Measurements from ENCODE around the gene RAB6C. TPM values are rescaled to one million over a fixed set of nuclear protein-coding genes. Genes with fewer than 3 reads are reported as not detected.
"Not testable (repeated sequence)": the region's sequence is repeated elsewhere in the genome, so short reads cannot be mapped to it uniquely, and the experiment has no call there.

The RAB6C gene
- total RNA-seq (2022) = not detected in 2 replicates
- not detected for Bru-seq, nascent RNA
- BruChase-seq, experiment 1, labeled RNA remaining after a 6-hour chase = percentile 18 among the genes with signal in this experiment
- BruChase-seq, experiment 2, labeled RNA remaining after a 2-hour chase = not detected
- long read RNA-seq = 0 reads

DNA sequence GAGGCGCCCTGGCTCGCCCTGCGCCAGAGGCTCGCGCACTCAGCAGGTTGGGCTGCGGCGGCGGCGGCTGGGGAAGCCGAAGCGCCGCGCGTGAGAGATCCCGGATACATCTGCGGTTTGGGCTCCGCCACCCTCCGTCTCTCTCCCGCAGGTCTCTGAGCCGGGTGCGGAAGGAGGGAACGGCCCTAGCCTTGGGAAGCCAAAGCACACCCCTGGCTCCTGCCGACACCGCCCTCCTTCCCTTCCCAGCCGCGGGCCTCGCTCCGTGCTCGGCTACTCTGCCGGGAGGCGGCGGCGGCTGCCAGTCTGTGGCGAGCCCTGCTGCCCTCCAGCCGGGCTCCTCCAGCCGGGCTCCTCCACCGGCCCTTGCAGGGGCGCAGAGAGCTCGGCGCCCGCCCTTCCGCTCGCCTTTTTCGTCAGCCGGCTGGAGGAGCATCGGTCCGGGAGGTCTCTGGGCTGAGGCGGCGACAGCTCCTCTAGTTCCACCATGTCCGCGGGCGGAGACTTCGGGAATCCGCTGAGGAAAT, at the start of gene RAB6C:
Gene RAB6C, plus strand, starts transcription at position 38 of the 527 bp plus-strand sequence. Its CDS starts 450 bp downstream, at position 488.
- H3K36me3 Mint-ChIP-seq (ENCODE audit: insufficient read depth, unreplicated experiment); H3K27ac Mint-ChIP-seq (ENCODE audit: unreplicated experiment); BruUV-seq (replicated peaks): not testable (repeated sequence)

DNA sequence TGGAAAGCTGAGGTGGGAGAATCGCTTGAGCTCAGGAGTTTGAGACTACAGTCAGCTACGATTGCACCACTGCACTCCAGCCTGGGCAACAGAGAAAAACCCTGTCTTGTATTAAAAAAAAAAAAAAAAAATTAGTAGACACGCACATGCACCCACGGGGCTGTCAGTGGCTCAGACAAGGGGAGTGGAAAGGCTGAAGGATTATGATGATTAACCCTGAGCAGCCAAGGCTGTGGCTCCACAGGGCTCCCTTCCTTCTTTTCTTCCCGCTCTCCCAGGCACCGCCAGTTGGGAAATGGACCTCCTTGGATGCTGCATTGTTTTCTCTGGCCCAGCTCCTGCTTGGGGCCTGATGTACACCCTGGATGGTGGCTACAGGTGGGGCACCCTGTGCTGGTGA, 49.0 kb upstream of the RAB6C start:
- Mint-ChIP-seq H3K36me3 (ENCODE audit: insufficient read depth, unreplicated experiment) (no peaks in the 10 kb centered on the region), H3K4me3 (ENCODE audit: low read depth, unreplicated experiment) (no peak overlapping the region), H3K9me3 (ENCODE audit: low read depth, unreplicated experiment) (no peaks in the 10 kb centered on the region), H3K4me1 (ENCODE audit: low read depth, unreplicated experiment) (no peaks in the 10 kb centered on the region), H3K27me3 (ENCODE audit: unreplicated experiment) (peaks cover 49% of the 10 kb centered on the region), H3K27ac (ENCODE audit: unreplicated experiment) (no peak overlapping the region)
- intact Hi-C loops (cut with micrococcal nuclease; ENCODE audit: unreplicated experiment) = no loop called here
- no peak for TF ChIP-seq CTCF (IDR thresholded peaks at IDR 0.05; ENCODE audit: unreplicated experiment)
- no TSS peak for BruUV-seq (replicated peaks)
- CTCF ChIA-PET = no interaction called here
- DNase-seq = no peak

More for the DNA sequence above, at the start of gene RAB6C:
- intact Hi-C loops (cut with micrococcal nuclease; ENCODE audit: unreplicated experiment); H3K9me3 Mint-ChIP-seq (ENCODE audit: low read depth, unreplicated experiment); H3K4me1 Mint-ChIP-seq (ENCODE audit: low read depth, unreplicated experiment); CTCF ChIA-PET: not testable (repeated sequence)
- peaks cover 21% of the 10 kb centered on the region for H3K27me3 Mint-ChIP-seq (ENCODE audit: unreplicated experiment)
- H3K4me3 Mint-ChIP-seq (ENCODE audit: low read depth, unreplicated experiment) = peak within 1 kb of the TSS; percentile 66
- peak; percentile 14 for DNase-seq

- H3K27me3 Mint-ChIP-seq (ENCODE audit: unreplicated experiment) = peaks cover 28% of the 10 kb centered on the region
- DNase-seq; intact Hi-C loops (cut with micrococcal nuclease; ENCODE audit: unreplicated experiment); H3K4me3 Mint-ChIP-seq (ENCODE audit: low read depth, unreplicated experiment); H3K27ac Mint-ChIP-seq (ENCODE audit: unreplicated experiment); H3K36me3 Mint-ChIP-seq (ENCODE audit: insufficient read depth, unreplicated experiment); BruUV-seq (replicated peaks); H3K9me3 Mint-ChIP-seq (ENCODE audit: low read depth, unreplicated experiment); CTCF ChIA-PET; H3K4me1 Mint-ChIP-seq (ENCODE audit: low read depth, unreplicated experiment): not testable (repeated sequence)
These were observed 46.1 kb upstream of the RAB6C start for GRCh38 chr2:129933387-129933786.

GRCh38 chr2:129934044-129934822, 45.2 kb upstream of the RAB6C start:
- Mint-ChIP-seq H3K27me3 (ENCODE audit: unreplicated experiment) (peaks cover 31% of the 10 kb centered on the region), H3K36me3 (ENCODE audit: insufficient read depth, unreplicated experiment) (no peaks in the 10 kb centered on the region), H3K4me3 (ENCODE audit: low read depth, unreplicated experiment) (no peak overlapping the region), H3K9me3 (ENCODE audit: low read depth, unreplicated experiment) (no peaks in the 10 kb centered on the region), H3K27ac (ENCODE audit: unreplicated experiment) (no peak overlapping the region), H3K4me1 (ENCODE audit: low read depth, unreplicated experiment) (no peaks in the 10 kb centered on the region)
- DNase-seq = no peak
- TF ChIP-seq CTCF (IDR thresholded peaks at IDR 0.05; ENCODE audit: unreplicated experiment) = no peak
- CTCF ChIA-PET = no interaction called here
- intact Hi-C loops (cut with micrococcal nuclease; ENCODE audit: unreplicated experiment) = no loop called here
- BruUV-seq (replicated peaks) = no TSS peak

DNA sequence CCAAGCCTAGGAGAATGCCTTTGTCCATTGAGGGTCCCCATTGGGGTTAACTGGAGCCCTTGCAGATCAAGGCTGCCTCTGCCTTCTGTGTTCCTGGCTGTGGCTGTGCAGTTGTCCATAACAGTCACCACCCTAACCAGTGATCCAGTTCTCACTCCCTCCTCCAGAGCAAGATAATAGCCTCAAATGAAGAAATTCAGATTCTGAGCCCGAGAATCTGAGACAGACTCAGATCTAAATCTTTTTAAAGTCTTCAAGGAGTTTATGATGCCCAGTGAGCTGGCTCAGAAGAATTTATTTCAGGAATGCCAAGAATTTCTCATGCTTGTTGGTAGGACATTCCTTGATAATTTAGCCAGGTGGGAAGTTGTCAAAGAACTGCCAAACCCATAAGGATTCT, 44.3 kb upstream of the RAB6C start:
- intact Hi-C loops (cut with micrococcal nuclease; ENCODE audit: unreplicated experiment) = no loop called here
- TF ChIP-seq CTCF (IDR thresholded peaks at IDR 0.05; ENCODE audit: unreplicated experiment) = no peak
- Mint-ChIP-seq H3K36me3 (ENCODE audit: insufficient read depth, unreplicated experiment) (no peaks in the 10 kb centered on the region), H3K27ac (ENCODE audit: unreplicated experiment) (no peak overlapping the region), H3K9me3 (ENCODE audit: low read depth, unreplicated experiment) (no peaks in the 10 kb centered on the region), H3K27me3 (ENCODE audit: unreplicated experiment) (peaks cover 40% of the 10 kb centered on the region), H3K4me3 (ENCODE audit: low read depth, unreplicated experiment) (no peak overlapping the region), H3K4me1 (ENCODE audit: low read depth, unreplicated experiment) (no peaks in the 10 kb centered on the region)
- no TSS peak for BruUV-seq (replicated peaks)
- DNase-seq = no peak
- CTCF ChIA-PET = no interaction called here

Measured in Calu3 (cell line).